H9 (cell line): ENCODE results near the gene ZNF236. TPM values are rescaled to one million over a fixed set of nuclear protein-coding genes. Genes with fewer than 3 reads are reported as not detected.

Experiments used
- DNase-seq: peaks from one replicate; pipeline ENCODE4 v3.0.0-alpha.2; 2017
- H2AFZ ChIP-seq: one replicate; pipeline ENCODE4 v1.6.1; 2013; ENCODE audit warnings: mild to moderate bottlenecking, low read length, control low read depth, moderate library complexity
- H2AK5ac ChIP-seq: 2 replicates; pipeline ENCODE4 v1.6.1; 2013; ENCODE audit warnings: low read length, control low read depth, mixed read lengths; ENCODE audit not compliant: insufficient read length
- H2BK120ac ChIP-seq: one replicate; pipeline ENCODE4 v1.6.1; 2013; ENCODE audit warnings: low read depth, mild to moderate bottlenecking, low read length, control low read depth, inconsistent platforms; ENCODE audit not compliant: poor library complexity, severe bottlenecking
- H2BK12ac ChIP-seq: 2 replicates; pipeline ENCODE4 v1.6.1; 2013; ENCODE audit warnings: low read length, control low read depth, mixed read lengths, low read depth; ENCODE audit not compliant: insufficient read length
- H2BK15ac ChIP-seq: 2 replicates; pipeline ENCODE4 v1.6.1; 2013; ENCODE audit warnings: low read depth, low read length, control low read depth
- H2BK20ac ChIP-seq: one replicate; pipeline ENCODE4 v1.6.1; 2013; ENCODE audit warnings: low read depth, mild to moderate bottlenecking, low read length, control low read depth, inconsistent platforms; ENCODE audit not compliant: poor library complexity, severe bottlenecking
- H2BK5ac ChIP-seq: 2 replicates; pipeline ENCODE4 v1.6.1; 2013; ENCODE audit warnings: low read length, control low read depth, mixed read lengths; ENCODE audit not compliant: insufficient read length
- H3K14ac ChIP-seq: 2 replicates; pipeline ENCODE4 v1.6.1; 2013; ENCODE audit warnings: low read length, control low read depth; ENCODE audit not compliant: insufficient read depth
- H3K18ac ChIP-seq: 2 replicates; pipeline ENCODE4 v1.6.1; 2013; ENCODE audit warnings: low read depth, mild to moderate bottlenecking, mixed read lengths, low read length, control low read depth; ENCODE audit not compliant: insufficient read length
- H3K23ac ChIP-seq: 2 replicates; pipeline ENCODE4 v1.6.1; 2013; ENCODE audit warnings: low read length, control low read depth, mixed read lengths, low read depth; ENCODE audit not compliant: insufficient read length
- H3K23me2 ChIP-seq: 2 replicates; pipeline ENCODE4 v1.6.1; 2013; ENCODE audit warnings: low read depth, mild to moderate bottlenecking, mixed read lengths, low read length, control low read depth; ENCODE audit not compliant: insufficient read length, poor library complexity, severe bottlenecking
- H3K27ac ChIP-seq: 2 replicates; pipeline ENCODE4 v1.5.1; 2013; ENCODE audit warnings: low read length, control low read depth, mixed read lengths, low read depth; ENCODE audit not compliant: insufficient read length
- H3K27me3 ChIP-seq: 2 replicates; pipeline ENCODE4 v1.6.1; 2013; ENCODE audit warnings: low read length, control low read depth, inconsistent platforms; ENCODE audit not compliant: insufficient read depth
- H3K4ac ChIP-seq: 2 replicates; pipeline ENCODE4 v1.6.1; 2013; ENCODE audit warnings: low read depth, mild to moderate bottlenecking, control low read depth, inconsistent platforms, low read length, moderate library complexity
- H3K4me1 ChIP-seq: 2 replicates; pipeline ENCODE4 v1.6.1; 2013; ENCODE audit warnings: low read length, control low read depth, inconsistent platforms; ENCODE audit not compliant: insufficient read depth
- H3K4me2 ChIP-seq: 2 replicates; pipeline ENCODE4 v1.6.1; 2013; ENCODE audit warnings: low read length, control low read depth, mixed read lengths; ENCODE audit not compliant: insufficient read length, insufficient read depth
- H3K56ac ChIP-seq: 2 replicates; pipeline ENCODE4 v1.6.1; 2013; ENCODE audit warnings: low read depth, mild to moderate bottlenecking, mixed read lengths, low read length, control low read depth; ENCODE audit not compliant: insufficient read length
- H3K79me1 ChIP-seq: 2 replicates; pipeline ENCODE4 v1.6.1; 2013; ENCODE audit warnings: low read depth, mild to moderate bottlenecking, moderate library complexity, low read length, control low read depth, inconsistent platforms; ENCODE audit not compliant: insufficient read depth, poor library complexity, severe bottlenecking
- H3K79me2 ChIP-seq: 2 replicates; pipeline ENCODE4 v1.6.1; 2013; ENCODE audit warnings: low read length, control low read depth, inconsistent platforms; ENCODE audit not compliant: insufficient read depth
- H3K9ac ChIP-seq: 2 replicates; pipeline ENCODE4 v1.6.1; 2013; ENCODE audit warnings: low read length, control low read depth, mixed read lengths; ENCODE audit not compliant: insufficient read length; ENCODE audit errors: extremely low read depth
- H3K9me3 ChIP-seq: one replicate; pipeline ENCODE4 v1.6.1; 2013; ENCODE audit warnings: low read depth, low read length, inconsistent platforms; ENCODE audit not compliant: control insufficient read depth
- H3T11ph ChIP-seq: one replicate; pipeline ENCODE4 v1.6.1; 2013; ENCODE audit warnings: mild to moderate bottlenecking, low read length, control low read depth, inconsistent platforms
- H4K20me1 ChIP-seq: one replicate; pipeline ENCODE4 v1.6.1; 2013; ENCODE audit not compliant: control insufficient read depth, insufficient read length, insufficient read depth
- H4K5ac ChIP-seq: 2 replicates; pipeline ENCODE4 v1.6.1; 2013; ENCODE audit warnings: low read depth, mild to moderate bottlenecking, mixed read lengths, low read length, control low read depth; ENCODE audit not compliant: insufficient read length
- H4K8ac ChIP-seq: replicated peaks from 2 replicates; pipeline ENCODE4 v1.6.1; 2013; ENCODE audit warnings: low read length, control low read depth, mixed read lengths, low read depth; ENCODE audit not compliant: insufficient read length
- H4K91ac ChIP-seq: 2 replicates; pipeline ENCODE4 v1.6.1; 2013; ENCODE audit warnings: low read depth, mild to moderate bottlenecking, moderate library complexity, mixed read lengths, low read length, control low read depth; ENCODE audit not compliant: insufficient read length
- H3K27ac Mint-ChIP-seq, 3 experiments: 2 replicates in 2 of 3; 3 replicates in 1 of 3; pipeline ENCODE4 v1.8.0; 2020 to 2021; ENCODE audit warnings: mixed read lengths in 3 of 3, mild to moderate bottlenecking in 1 of 3, moderate library complexity in 1 of 3
- H3K27me3 Mint-ChIP-seq: 2 replicates; pipeline ENCODE4 v1.8.0; 2021; ENCODE audit warnings: low read depth, mild to moderate bottlenecking, moderate library complexity, mixed read lengths
- H3K36me3 Mint-ChIP-seq, 3 experiments: 2 replicates in 2 of 3; 3 replicates in 1 of 3; pipeline ENCODE4 v1.8.0; 2020 to 2021; ENCODE audit warnings: low read depth in 3 of 3, mixed read lengths in 3 of 3; ENCODE audit not compliant: insufficient read depth in 1 of 3
- H3K4me1 Mint-ChIP-seq, 2 experiments: 2 replicates each; pipeline ENCODE4 v1.8.0; 2020; ENCODE audit warnings: mixed read lengths in 2 of 2
- H3K4me3 Mint-ChIP-seq, 2 experiments: 2 replicates in 1 of 2; 3 replicates in 1 of 2; pipeline ENCODE4 v1.8.0; 2020 to 2021; ENCODE audit warnings: mild to moderate bottlenecking in 2 of 2, mixed read lengths in 2 of 2, moderate library complexity in 1 of 2
- H3K9me3 Mint-ChIP-seq, 2 experiments: 2 replicates in 1 of 2; 3 replicates in 1 of 2; pipeline ENCODE4 v1.8.0; 2020; ENCODE audit warnings: mild to moderate bottlenecking in 2 of 2, mixed read lengths in 2 of 2, moderate library complexity in 1 of 2
- CTCF ChIP-seq: fragments of 200-600 bp; sonication (generic); conservative IDR thresholded peaks from 3 replicates; pipeline ENCODE4 v1.8.0; 2021; ENCODE audit warnings: antibody characterized with exemption, mild to moderate bottlenecking
- WGBS: extraction: QIAGEN DNeasy Blood & Tissue Kit; methylation state at CpG from one replicate; pipeline ENCODE4 v1.1.7; 2013; ENCODE audit warnings: missing lambda C conversion rate, low lambda C conversion rate, mixed read lengths; ENCODE audit not compliant: insufficient read length; ENCODE audit errors: extremely low coverage; 5-methylcytosine and 5-hydroxymethylcytosine counted together
- total RNA-seq: library from RNA; stranded (reverse); gene quantifications from 2 replicates; pipeline ENCODE4 v1.2.1, GENCODE V29; 2021

The ZNF236 gene
- total RNA-seq, 1 experiment from 2014 or later = 16.0 TPM

- Histone ChIP-seq H3K9me3 (no peaks in the 10 kb centered on the region), H3K56ac (no peak overlapping the region), H4K5ac (no peak overlapping the region), H2BK20ac (no peak overlapping the region), H3K4me1 (no peaks in the 10 kb centered on the region), H2BK5ac (no peak overlapping the region), H3K14ac (no peak overlapping the region), H3K18ac (no peak overlapping the region), H3K4ac (no peak overlapping the region), H4K91ac (no peak overlapping the region), H3K9ac (no peak overlapping the region), H3K23me2 (no peaks in the 10 kb centered on the region), H3K79me1 (peaks cover 6% of the 10 kb centered on the region), H3K4me2 (no peak overlapping the region), H2AFZ (no peak overlapping the region), H3K27ac (no peak overlapping the region), H4K8ac (no peak overlapping the region), H3K23ac (no peak overlapping the region), H3T11ph (no peak overlapping the region), H2BK15ac (no peak overlapping the region), H2AK5ac (no peak overlapping the region), H3K79me2 (no peaks in the 10 kb centered on the region; the same call in 1 of the 2 replicates), H2BK120ac (no peak overlapping the region), H4K20me1 (no peaks in the 10 kb centered on the region), H3K27me3 (no peaks in the 10 kb centered on the region), H2BK12ac (no peak overlapping the region)
- no CpG with 5 or more reads among the region's 6 CpGs for WGBS
- Mint-ChIP-seq H3K9me3 (no peaks in the 10 kb centered on the region), H3K27me3 (no peaks in the 10 kb centered on the region), H3K36me3 (peaks cover 0 to 6% (median 3%) of the 10 kb centered on the region in 3 experiments; a peak in 2 of 7 replicates), H3K4me3 (no peak overlapping the region), H3K27ac (peak overlapping the region in 1 of 3 experiments; percentile 10; a peak in 1 of 7 replicates), H3K4me1 (peaks cover 10 to 18% of the 10 kb centered on the region in 2 experiments)
- no peak for DNase-seq
- TF ChIP-seq CTCF = no peak
Measured at GRCh38 chr18:76834379-76834778, 12.0 kb downstream of the ZNF236 start.
